ENCODE results near the gene SDR42E2. TPM values are rescaled to one million over a fixed set of nuclear protein-coding genes. Genes with fewer than 3 reads are reported as not detected.
"Not testable (repeated sequence)": the region's sequence is repeated elsewhere in the genome, so short reads cannot be mapped to it uniquely, and the experiment has no call there.

The SDR42E2 gene
- total RNA-seq, 6 experiments from 2014 or later = not detected

DNA sequence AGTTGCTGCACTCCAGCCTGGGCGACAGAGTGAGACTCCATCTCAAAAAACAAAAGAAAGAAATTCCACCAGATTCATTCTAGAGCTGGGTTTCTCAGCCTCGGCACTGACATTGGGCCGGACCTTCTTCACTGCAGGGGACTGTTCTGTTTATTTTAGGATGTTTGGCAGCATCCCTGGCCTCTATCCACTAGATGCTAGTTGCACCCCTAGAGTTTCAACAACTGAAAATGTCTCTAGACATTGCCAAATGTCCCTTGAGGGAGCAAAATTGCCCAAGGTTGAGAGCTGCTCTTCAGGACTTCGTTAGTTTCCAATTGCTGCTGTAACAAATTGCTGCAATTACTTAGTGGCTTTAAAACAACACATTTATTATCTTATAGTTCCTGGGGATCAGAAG, 50.9 kb downstream of the SDR42E2 start:
- Mint-ChIP-seq H3K36me3 (ENCODE audit: low read depth) (peaks cover 35% of the 10 kb centered on the region), H3K4me1 (ENCODE audit: low read depth) (peaks cover 75% of the 10 kb centered on the region), H3K27ac (no peak overlapping the region), H3K4me3 (no peak overlapping the region), H3K27me3 (ENCODE audit: insufficient read depth) (peaks cover 2% of the 10 kb centered on the region), H3K9me3 (no peaks in the 10 kb centered on the region)
- no peak for DNase-seq
- TF ChIP-seq, protein P1, sequence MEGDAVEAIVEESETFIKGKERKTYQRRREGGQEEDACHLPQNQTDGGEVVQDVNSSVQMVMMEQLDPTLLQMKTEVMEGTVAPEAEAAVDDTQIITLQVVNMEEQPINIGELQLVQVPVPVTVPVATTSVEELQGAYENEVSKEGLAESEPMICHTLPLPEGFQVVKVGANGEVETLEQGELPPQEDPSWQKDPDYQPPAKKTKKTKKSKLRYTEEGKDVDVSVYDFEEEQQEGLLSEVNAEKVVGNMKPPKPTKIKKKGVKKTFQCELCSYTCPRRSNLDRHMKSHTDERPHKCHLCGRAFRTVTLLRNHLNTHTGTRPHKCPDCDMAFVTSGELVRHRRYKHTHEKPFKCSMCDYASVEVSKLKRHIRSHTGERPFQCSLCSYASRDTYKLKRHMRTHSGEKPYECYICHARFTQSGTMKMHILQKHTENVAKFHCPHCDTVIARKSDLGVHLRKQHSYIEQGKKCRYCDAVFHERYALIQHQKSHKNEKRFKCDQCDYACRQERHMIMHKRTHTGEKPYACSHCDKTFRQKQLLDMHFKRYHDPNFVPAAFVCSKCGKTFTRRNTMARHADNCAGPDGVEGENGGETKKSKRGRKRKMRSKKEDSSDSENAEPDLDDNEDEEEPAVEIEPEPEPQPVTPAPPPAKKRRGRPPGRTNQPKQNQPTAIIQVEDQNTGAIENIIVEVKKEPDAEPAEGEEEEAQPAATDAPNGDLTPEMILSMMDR (IDR thresholded peaks at IDR 0.05) = no peak

DNA sequence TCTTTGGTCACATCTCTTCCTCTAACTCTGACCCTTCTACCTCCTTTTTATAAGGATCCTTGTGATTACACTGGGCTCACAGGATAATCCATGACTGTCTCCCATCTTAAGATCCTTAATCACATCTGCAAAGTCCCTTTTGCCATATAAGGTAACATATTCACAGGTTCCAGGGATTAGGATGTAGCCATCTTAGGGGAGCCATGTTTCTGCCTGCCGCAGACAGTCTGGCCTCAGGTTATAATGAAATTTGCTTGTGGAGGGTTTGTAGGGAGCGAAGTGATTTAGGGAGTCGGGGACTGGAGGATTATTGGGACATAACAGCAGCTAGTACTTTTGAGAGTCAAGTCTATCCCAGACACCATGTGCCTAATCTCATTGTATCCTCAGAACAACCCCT, 51.5 kb downstream of the SDR42E2 start:
- H3K27ac Mint-ChIP-seq = no peak overlapping the region
- peaks cover 35% of the 10 kb centered on the region for H3K36me3 Mint-ChIP-seq (ENCODE audit: low read depth)

DNA sequence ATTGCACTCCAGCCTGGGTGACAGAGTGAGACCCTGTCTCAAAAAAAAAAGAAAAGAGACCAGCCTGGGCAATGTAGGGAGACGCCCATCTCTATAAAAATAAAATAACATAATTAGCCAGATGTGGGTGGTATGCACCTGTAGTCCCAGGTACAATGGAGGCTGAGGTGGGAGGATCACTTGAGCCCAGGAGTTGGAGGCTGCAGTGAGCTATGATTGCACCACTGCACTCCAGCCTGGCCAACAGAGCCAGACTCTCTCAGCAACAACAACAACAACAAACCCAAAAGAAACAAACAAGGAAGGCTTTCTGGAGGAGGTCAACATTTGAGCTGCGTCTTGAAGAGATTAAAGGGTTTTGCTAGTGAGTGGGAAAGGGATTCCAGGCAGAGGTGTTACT, 52.1 kb downstream of the SDR42E2 start:
- H3K4me3 Mint-ChIP-seq = no peak overlapping the region
- peaks cover 67% of the 10 kb centered on the region for H3K4me1 Mint-ChIP-seq (ENCODE audit: low read depth)

More for the DNA sequence above, 51.5 kb downstream of the SDR42E2 start:
- Mint-ChIP-seq H3K4me1 (ENCODE audit: low read depth) (peaks cover 71% of the 10 kb centered on the region), H3K4me3 (no peak overlapping the region), H3K27me3 (ENCODE audit: insufficient read depth) (peaks cover 2% of the 10 kb centered on the region), H3K9me3 (no peaks in the 10 kb centered on the region)
- TF ChIP-seq, protein P1 (IDR thresholded peaks at IDR 0.05) = no peak
- DNase-seq = no peak

DNA sequence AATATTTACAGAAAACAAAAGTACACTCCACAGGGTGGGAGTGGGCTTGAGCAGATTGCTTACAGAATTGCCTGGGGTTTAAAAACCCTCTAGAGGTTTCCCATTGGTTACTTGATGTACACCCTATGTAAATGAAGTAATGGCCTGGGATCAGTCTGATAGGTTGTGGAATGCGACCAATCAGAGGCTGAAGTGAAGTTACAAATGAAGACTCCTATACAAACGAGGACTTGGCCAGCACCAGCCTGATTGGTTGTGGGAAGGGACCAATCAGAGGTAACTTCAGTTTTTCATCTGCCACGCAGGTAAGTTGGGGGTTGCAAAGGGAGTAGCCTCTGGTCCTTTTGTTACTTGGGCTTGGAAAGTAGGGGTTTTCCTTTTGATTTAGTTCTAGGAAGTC, 52.6 kb downstream of the SDR42E2 start:
- Mint-ChIP-seq H3K4me3 (no peak overlapping the region), H3K4me1 (ENCODE audit: low read depth) (peaks cover 64% of the 10 kb centered on the region), H3K9me3 (no peaks in the 10 kb centered on the region), H3K27ac (no peak overlapping the region), H3K36me3 (ENCODE audit: low read depth) (peaks cover 34% of the 10 kb centered on the region), H3K27me3 (ENCODE audit: insufficient read depth) (peaks cover 2% of the 10 kb centered on the region)
- DNase-seq = no peak
- TF ChIP-seq, protein P1 (IDR thresholded peaks at IDR 0.05) = no peak

More for the DNA sequence above, 52.1 kb downstream of the SDR42E2 start:
- Mint-ChIP-seq H3K27me3 (ENCODE audit: insufficient read depth) (peaks cover 2% of the 10 kb centered on the region), H3K27ac (no peak overlapping the region), H3K9me3 (no peaks in the 10 kb centered on the region), H3K36me3 (ENCODE audit: low read depth) (peaks cover 35% of the 10 kb centered on the region)
- DNase-seq = no peak
- TF ChIP-seq, protein P1 (IDR thresholded peaks at IDR 0.05) = no peak

DNA sequence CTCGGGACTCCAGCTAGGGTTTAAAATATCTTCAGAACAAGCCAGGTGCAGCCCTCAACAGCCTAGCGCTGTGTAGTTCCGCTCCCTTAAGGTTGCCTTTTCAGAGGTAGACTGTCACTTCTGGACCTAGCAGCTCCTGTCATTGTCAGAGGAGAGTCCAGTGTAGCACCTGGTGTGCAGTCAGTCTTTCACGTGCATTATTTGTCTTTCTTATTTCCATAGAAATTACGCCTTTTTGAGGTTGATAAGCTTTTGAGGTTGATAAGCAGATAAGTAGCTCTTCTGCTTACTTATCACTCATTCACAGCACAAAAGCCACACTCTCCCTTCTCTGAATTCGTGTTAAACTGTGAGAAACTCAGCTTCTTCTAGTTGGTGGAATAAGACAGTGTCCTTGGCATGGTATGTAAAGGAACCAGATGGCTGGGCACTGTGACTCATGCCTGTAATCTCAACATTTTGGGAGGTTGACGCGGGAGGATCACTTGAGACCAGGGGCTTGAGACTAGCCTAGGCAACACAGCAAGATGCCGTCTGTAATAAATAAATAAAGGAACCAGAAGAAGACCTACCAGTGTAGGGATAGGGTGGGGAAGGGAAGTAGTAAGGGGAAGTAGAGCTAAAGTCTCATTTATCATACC, 54.0 kb downstream of the SDR42E2 start:
- H3K27ac Mint-ChIP-seq = no peak overlapping the region
- H3K36me3 Mint-ChIP-seq (ENCODE audit: low read depth) = peaks cover 21% of the 10 kb centered on the region
- TF ChIP-seq, protein P1 (IDR thresholded peaks at IDR 0.05) = no peak
- H3K4me1 Mint-ChIP-seq (ENCODE audit: low read depth) = peaks cover 53% of the 10 kb centered on the region
- H3K4me3 Mint-ChIP-seq = no peak overlapping the region
- no peak for DNase-seq
- no peaks in the 10 kb centered on the region for H3K9me3 Mint-ChIP-seq
- peaks cover 2% of the 10 kb centered on the region for H3K27me3 Mint-ChIP-seq (ENCODE audit: insufficient read depth)

DNA sequence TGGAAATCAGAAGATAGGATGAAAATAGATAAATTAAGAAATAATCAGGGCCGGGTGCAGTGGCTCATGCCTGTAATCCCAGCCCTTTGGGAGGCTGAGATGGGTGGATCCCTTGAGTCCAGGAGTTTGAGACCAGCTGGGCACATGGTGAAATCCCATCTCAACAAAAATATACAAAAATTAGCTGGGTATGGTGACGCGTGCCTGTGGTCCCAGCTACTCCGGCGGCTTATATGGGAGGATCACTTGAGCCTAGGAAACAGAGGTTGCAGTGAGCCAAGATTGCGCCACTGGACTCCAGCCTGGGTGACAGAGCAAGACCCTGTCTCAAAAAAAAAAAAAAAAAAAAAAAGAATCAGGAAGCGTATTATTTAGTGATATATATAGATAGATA, 54.5 kb downstream of the SDR42E2 start:
- not testable (repeated sequence) for H3K9me3 Mint-ChIP-seq; DNase-seq; H3K27ac Mint-ChIP-seq; H3K4me3 Mint-ChIP-seq; H3K27me3 Mint-ChIP-seq (ENCODE audit: insufficient read depth)
- Mint-ChIP-seq H3K4me1 (ENCODE audit: low read depth) (peaks cover 48% of the 10 kb centered on the region), H3K36me3 (ENCODE audit: low read depth) (peaks cover 21% of the 10 kb centered on the region)

Data from HFFc6 (cell line).